WTC11 (cell line): ENCODE measurements around the gene ERVK3-1. TPM values are rescaled to one million over a fixed set of nuclear protein-coding genes. Genes with fewer than 3 reads are reported as not detected.

Source experiments
- ATAC-seq: fragments of 200-7000 bp; cut with Tn5 transposase; 2 replicates; pipeline ENCODE4 v1.10.0; 2021; ENCODE audit warnings: mild to moderate bottlenecking, moderate library complexity
- CTCF ChIA-PET: fragments of 300-600 bp; sonication (Branson Sonifier 250); formaldehyde crosslinking; loops from one replicate; lab custom pipeline; 2021; ENCODE audit warnings: antibody characterized with exemption; lab: Charles Lee
- POLR2A ChIA-PET: fragments of 350-600 bp; sonication (Branson Sonifier 250); formaldehyde crosslinking; loops from one replicate; lab custom pipeline; 2021; ENCODE audit warnings: antibody characterized with exemption; lab: Charles Lee
- DNase-seq: peaks from one replicate; pipeline ENCODE4 v3.0.0; 2021; ENCODE audit warnings: low spot score
- H3K27ac Mint-ChIP-seq: 2 replicates; pipeline ENCODE4 v1.8.0; 2021; ENCODE audit warnings: mixed read lengths
- H3K27me3 Mint-ChIP-seq: 2 replicates; pipeline ENCODE4 v1.8.0; 2021; ENCODE audit warnings: low read depth, mild to moderate bottlenecking, moderate library complexity, mixed read lengths
- H3K36me3 Mint-ChIP-seq: 2 replicates; pipeline ENCODE4 v1.8.0; 2021; ENCODE audit warnings: mixed read lengths
- H3K4me1 Mint-ChIP-seq: 2 replicates; pipeline ENCODE4 v1.8.0; 2022; ENCODE audit warnings: mixed read lengths
- H3K4me3 Mint-ChIP-seq: 2 replicates; pipeline ENCODE4 v1.8.0; 2021; ENCODE audit warnings: mild to moderate bottlenecking, moderate library complexity, mixed read lengths
- H3K9me3 Mint-ChIP-seq: 2 replicates; pipeline ENCODE4 v1.8.0; 2021; ENCODE audit warnings: mixed read lengths
- ARID4B ChIP-seq: sonication (generic); formaldehyde crosslinking; IDR thresholded peaks from 2 replicates; pipeline ENCODE4 v1.8.0; 2023; ENCODE audit warnings: missing genetic modification reagents, mild to moderate bottlenecking, borderline replicate concordance
- ATF2 ChIP-seq: sonication (generic); formaldehyde crosslinking; IDR thresholded peaks from 2 replicates; pipeline ENCODE4 v1.8.1; 2022; ENCODE audit warnings: low read depth, missing genetic modification reagents, borderline replicate concordance
- ERG ChIP-seq: fragments of 250-450 bp; sonication (Bioruptor Pico); IDR thresholded peaks from 2 replicates; pipeline ENCODE4 v1.8.0; 2021; ENCODE audit warnings: mild to moderate bottlenecking
- ETV6 ChIP-seq: sonication (generic); formaldehyde crosslinking; IDR thresholded peaks from 2 replicates; pipeline ENCODE4 v1.8.1; 2022; ENCODE audit warnings: mild to moderate bottlenecking, missing genetic modification reagents
- FOXP1 ChIP-seq: sonication (generic); formaldehyde crosslinking; IDR thresholded peaks from 2 replicates; pipeline ENCODE4 v1.8.0; 2022; ENCODE audit warnings: missing genetic modification reagents, mild to moderate bottlenecking, moderate library complexity, borderline replicate concordance
- GABPB1 ChIP-seq: sonication (generic); formaldehyde crosslinking; IDR thresholded peaks from 2 replicates; pipeline ENCODE4 v1.8.1; 2023; ENCODE audit warnings: mild to moderate bottlenecking, missing genetic modification reagents
- HMGXB4 ChIP-seq: sonication (generic); formaldehyde crosslinking; IDR thresholded peaks from 2 replicates; pipeline ENCODE4 v1.8.1; 2023; ENCODE audit warnings: mild to moderate bottlenecking, moderate library complexity, missing genetic modification reagents
- NFE2L1 ChIP-seq: sonication (generic); formaldehyde crosslinking; IDR thresholded peaks from 2 replicates; pipeline ENCODE4 v1.8.1; 2023; ENCODE audit warnings: missing genetic modification reagents
- SMAD4 ChIP-seq: sonication (generic); formaldehyde crosslinking; IDR thresholded peaks from 2 replicates; pipeline ENCODE4 v1.8.0; 2022; ENCODE audit warnings: mild to moderate bottlenecking, missing genetic modification reagents
- ZNF232 ChIP-seq: sonication (generic); formaldehyde crosslinking; IDR thresholded peaks from 2 replicates; pipeline ENCODE4 v1.8.0; 2022; ENCODE audit warnings: mild to moderate bottlenecking, missing genetic modification reagents
- ZNF396 ChIP-seq: fragments of 250-450 bp; sonication (Bioruptor Pico); IDR thresholded peaks from 2 replicates; pipeline ENCODE4 v1.8.0; 2021; ENCODE audit warnings: mild to moderate bottlenecking, moderate library complexity, borderline replicate concordance
- ZNF671 ChIP-seq: fragments of 250-450 bp; sonication (Bioruptor Pico); IDR thresholded peaks from 2 replicates; pipeline ENCODE4 v1.8.0; 2021; ENCODE audit warnings: mild to moderate bottlenecking
- microRNA-seq: library from miRNA; unstranded; fragments of <30 nt; microRNA quantifications from one replicate; pipeline ENCODE4 v1.2.0, GENCODE V29; 2022; ENCODE audit warnings: borderline number of aligned reads
- total RNA-seq: library from RNA; stranded (reverse); gene quantifications from 3 replicates; pipeline ENCODE4 v1.2.3, GENCODE V29; 2021
- TF ChIP-seq, protein P1 (sequence below): sonication (generic); formaldehyde crosslinking; IDR thresholded peaks from 2 replicates; pipeline ENCODE4 v1.8.0; 2022; ENCODE audit warnings: mild to moderate bottlenecking, missing genetic modification reagents
- TF ChIP-seq, protein P2 (sequence below): sonication (generic); formaldehyde crosslinking; IDR thresholded peaks from 2 replicates; pipeline ENCODE4 v1.8.1; 2022; ENCODE audit warnings: low read depth, mild to moderate bottlenecking, moderate library complexity, missing genetic modification reagents, borderline replicate concordance

The ERVK3-1 gene
- total RNA-seq, 1 experiment from 2014 or later: 26.0 TPM

- H3K27me3 Mint-ChIP-seq: no peaks in the 10 kb centered on the region
- CTCF ChIA-PET: interaction anchor here (1.4 to 3.0 kb wide), 3 partner anchors 9 to 156 kb away, joined by 3 to 14 read pairs (median 5); partner anchors contain the start of gene ZBTB45
- H3K27ac Mint-ChIP-seq: no peak overlapping the region
- H3K36me3 Mint-ChIP-seq: no peaks in the 10 kb centered on the region
- ATAC-seq: no peak
- H3K4me1 Mint-ChIP-seq: 0 out of 2 replicates have a peak, but pooled peaks cover 3% of the 10 kb centered on the region
- peak overlapping the region; percentile 16; the same call in 1 of the 2 replicates for H3K4me3 Mint-ChIP-seq
- no peak for DNase-seq
- H3K9me3 Mint-ChIP-seq: no peaks in the 10 kb centered on the region
- TF ChIP-seq ZNF396 (CRISPR knock-in tag) (no peak), FOXP1 (CRISPR knock-in tag) (no peak), ZNF232 (CRISPR knock-in tag) (no peak), ZNF671 (no peak), ETV6 (CRISPR knock-in tag) (no peak), SMAD4 (CRISPR knock-in tag) (no peak), HMGXB4 (CRISPR knock-in tag) (no peak), ERG (CRISPR knock-in tag) (no peak), GABPB1 (CRISPR knock-in tag) (no peak), ATF2 (CRISPR knock-in tag) (no peak), NFE2L1 (no peak), ARID4B (CRISPR knock-in tag) (no peak)
- TF ChIP-seq, protein P1, sequence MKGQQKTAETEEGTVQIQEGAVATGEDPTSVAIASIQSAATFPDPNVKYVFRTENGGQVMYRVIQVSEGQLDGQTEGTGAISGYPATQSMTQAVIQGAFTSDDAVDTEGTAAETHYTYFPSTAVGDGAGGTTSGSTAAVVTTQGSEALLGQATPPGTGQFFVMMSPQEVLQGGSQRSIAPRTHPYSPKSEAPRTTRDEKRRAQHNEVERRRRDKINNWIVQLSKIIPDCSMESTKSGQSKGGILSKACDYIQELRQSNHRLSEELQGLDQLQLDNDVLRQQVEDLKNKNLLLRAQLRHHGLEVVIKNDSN (CRISPR knock-in tag): no peak
- TF ChIP-seq, protein P2, sequence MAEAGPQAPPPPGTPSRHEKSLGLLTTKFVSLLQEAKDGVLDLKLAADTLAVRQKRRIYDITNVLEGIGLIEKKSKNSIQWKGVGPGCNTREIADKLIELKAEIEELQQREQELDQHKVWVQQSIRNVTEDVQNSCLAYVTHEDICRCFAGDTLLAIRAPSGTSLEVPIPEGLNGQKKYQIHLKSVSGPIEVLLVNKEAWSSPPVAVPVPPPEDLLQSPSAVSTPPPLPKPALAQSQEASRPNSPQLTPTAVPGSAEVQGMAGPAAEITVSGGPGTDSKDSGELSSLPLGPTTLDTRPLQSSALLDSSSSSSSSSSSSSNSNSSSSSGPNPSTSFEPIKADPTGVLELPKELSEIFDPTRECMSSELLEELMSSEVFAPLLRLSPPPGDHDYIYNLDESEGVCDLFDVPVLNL (CRISPR knock-in tag): no peak
- TF ChIP-seq, all 79 proteins: peak for 0
- POLR2A ChIA-PET: interaction anchor here (0.8 to 2.9 kb wide), 2 partner anchors 16 to 17 kb away, joined by 3 to 25 read pairs; no protein-coding TSS in a partner anchor
Measured at GRCh38 chr19:58364146-58364545, 59.0 kb downstream of the ERVK3-1 start.

Small RNA genes within 50 kb of the gene (microRNA-seq; reads per million reads assigned to microRNA genes)
- not detected for gene MIR6806

Other genes starting within 250 kb of the ERVK3-1 start
- gene ZNF135, start 246.1 kb upstream of the ERVK3-1 start, total RNA-seq: 5.6 to 8.0 TPM (median 7.2 TPM) in 3 replicates
- gene ZSCAN18, start 207.1 kb upstream of the ERVK3-1 start, total RNA-seq: 55.9 to 65.5 TPM (median 64.8 TPM) in 3 replicates
- gene ZNF329, start 154.6 kb upstream of the ERVK3-1 start, total RNA-seq: 16.3 to 18.3 TPM (median 16.5 TPM) in 3 replicates
- 25.4 to 28.8 TPM (median 27.5 TPM) in 3 replicates for gene ZNF274, start 122.3 kb upstream of the ERVK3-1 start, total RNA-seq
- gene ZNF544, start 76.5 kb upstream of the ERVK3-1 start, total RNA-seq: 52.8 to 63.8 TPM (median 59.2 TPM) in 3 replicates
- 18.8 to 19.1 TPM (median 18.9 TPM) in 3 replicates for gene ZNF8, start 26.4 kb upstream of the ERVK3-1 start, total RNA-seq
- 3.2 TPM in 3 replicates for gene ZSCAN22, start 21.6 kb downstream of the ERVK3-1 start, total RNA-seq
- gene A1BG, start 48.1 kb downstream of the ERVK3-1 start, total RNA-seq: 22.6 to 24.3 TPM (median 23.4 TPM) in 3 replicates
- 1.7 to 2.1 TPM (median 2.0 TPM) in 3 replicates for gene ZNF497, start 57.4 kb downstream of the ERVK3-1 start, total RNA-seq
- gene ZNF837, start 75.7 kb downstream of the ERVK3-1 start, total RNA-seq: 3.4 to 4.9 TPM (median 4.6 TPM) in 3 replicates
- gene RPS5, start 81.9 kb downstream of the ERVK3-1 start, total RNA-seq: 1,498 to 1,502 TPM (median 1,501 TPM) in 3 replicates
- gene RNF225, start 90.3 kb downstream of the ERVK3-1 start, total RNA-seq: 1.1 to 1.8 TPM (median 1.5 TPM) in 3 replicates
- 6.6 to 6.8 TPM (median 6.8 TPM) in 3 replicates for gene ZNF584, start 103.3 kb downstream of the ERVK3-1 start, total RNA-seq
- gene ZNF132, start 134.8 kb downstream of the ERVK3-1 start, total RNA-seq: 2.3 to 2.7 TPM (median 2.6 TPM) in 3 replicates
- gene ZNF324B, start 146.2 kb downstream of the ERVK3-1 start, total RNA-seq: 3.3 to 4.0 TPM (median 3.4 TPM) in 3 replicates
- 5.1 to 5.9 TPM (median 5.7 TPM) in 3 replicates for gene ZNF324, start 161.7 kb downstream of the ERVK3-1 start, total RNA-seq
- gene ZNF446, start 171.0 kb downstream of the ERVK3-1 start, total RNA-seq: 5.0 to 6.5 TPM (median 6.0 TPM) in 3 replicates
- 18.8 to 22.0 TPM (median 21.9 TPM) in 3 replicates for gene SLC27A5, start 206.6 kb downstream of the ERVK3-1 start, total RNA-seq
- gene ZBTB45, start 214.4 kb downstream of the ERVK3-1 start, total RNA-seq: 17.0 to 19.7 TPM (median 18.0 TPM) in 3 replicates
- 1,095 to 1,221 TPM (median 1,108 TPM) in 3 replicates for gene TRIM28, start 238.7 kb downstream of the ERVK3-1 start, total RNA-seq
- 109 to 126 TPM (median 119 TPM) in 3 replicates for gene CHMP2A, start 249.7 kb downstream of the ERVK3-1 start, total RNA-seq